SK-N-SH treated with all-trans-retinoic acid at 6 μM for 48 hours (cell line): ENCODE data around the gene FGF14.

Experiments
- RARB ChIP-seq: fragments of 250-450 bp; sonication (Bioruptor Pico); IDR thresholded peaks from 2 replicates; pipeline ENCODE4 v1.8.0; 2021; ENCODE audit warnings: mild to moderate bottlenecking, moderate library complexity
- ZFP3 ChIP-seq: fragments of 250-450 bp; sonication (Bioruptor Pico); IDR thresholded peaks from 2 replicates; pipeline ENCODE4 v1.5.0; 2020; ENCODE audit warnings: mild to moderate bottlenecking, moderate library complexity
- TF ChIP-seq, protein P1 (sequence below): fragments of 250-450 bp; sonication (Bioruptor Pico); IDR thresholded peaks from 2 replicates; pipeline ENCODE4 v1.8.0; 2020; ENCODE audit warnings: mild to moderate bottlenecking, moderate library complexity, borderline replicate concordance

DNA sequence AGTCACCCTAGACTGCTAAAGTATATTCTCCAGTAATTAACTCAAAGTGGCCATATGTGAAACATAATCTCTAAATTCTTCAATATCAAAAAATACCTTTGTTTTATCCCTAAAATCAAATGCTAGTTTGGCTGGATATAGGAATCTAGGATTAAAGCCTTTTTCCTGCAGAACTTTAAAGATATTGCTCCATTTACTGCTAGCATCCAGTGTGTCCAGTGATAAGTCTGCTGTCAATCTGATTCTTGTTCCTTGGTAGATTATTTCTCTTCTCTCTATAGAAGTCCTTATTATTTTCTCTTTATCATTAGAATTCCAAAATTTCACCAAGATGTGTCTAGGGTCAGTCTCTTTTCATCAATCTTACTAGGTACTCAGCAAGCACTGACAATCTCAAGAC lies 384.6 kb downstream of the FGF14 start:
- TF ChIP-seq ZFP3 (CRISPR knock-in tag) (no peak), RARB (CRISPR knock-in tag) (no peak)
- TF ChIP-seq, protein P1, sequence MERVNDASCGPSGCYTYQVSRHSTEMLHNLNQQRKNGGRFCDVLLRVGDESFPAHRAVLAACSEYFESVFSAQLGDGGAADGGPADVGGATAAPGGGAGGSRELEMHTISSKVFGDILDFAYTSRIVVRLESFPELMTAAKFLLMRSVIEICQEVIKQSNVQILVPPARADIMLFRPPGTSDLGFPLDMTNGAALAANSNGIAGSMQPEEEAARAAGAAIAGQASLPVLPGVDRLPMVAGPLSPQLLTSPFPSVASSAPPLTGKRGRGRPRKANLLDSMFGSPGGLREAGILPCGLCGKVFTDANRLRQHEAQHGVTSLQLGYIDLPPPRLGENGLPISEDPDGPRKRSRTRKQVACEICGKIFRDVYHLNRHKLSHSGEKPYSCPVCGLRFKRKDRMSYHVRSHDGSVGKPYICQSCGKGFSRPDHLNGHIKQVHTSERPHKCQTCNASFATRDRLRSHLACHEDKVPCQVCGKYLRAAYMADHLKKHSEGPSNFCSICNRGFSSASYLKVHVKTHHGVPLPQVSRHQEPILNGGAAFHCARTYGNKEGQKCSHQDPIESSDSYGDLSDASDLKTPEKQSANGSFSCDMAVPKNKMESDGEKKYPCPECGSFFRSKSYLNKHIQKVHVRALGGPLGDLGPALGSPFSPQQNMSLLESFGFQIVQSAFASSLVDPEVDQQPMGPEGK (CRISPR knock-in tag) = no peak
